Epithelial cell of proximal tubule (primary cell): ENCODE results near the gene CPNE7. TPM values are rescaled to one million over a fixed set of nuclear protein-coding genes. Genes with fewer than 3 reads are reported as not detected.
A peak's percentile ranks its signal among the peaks of the same experiment; 100 is the strongest.

Experiments used
- DNase-seq: peaks from one replicate; pipeline ENCODE4 v3.0.0-alpha.2; 2011; ENCODE audit warnings: low read depth
- H3K4me3 ChIP-seq: 2 replicates; pipeline ENCODE4 v1.5.1; 2011; ENCODE audit warnings: low read depth, mild to moderate bottlenecking, low read length
- total RNA-seq: library from RNA; depleted of rRNA; stranded (reverse); fragments of >200 nt; gene quantifications from 2 replicates; pipeline ENCODE4 v1.2.3, GENCODE V29; 2015
- TF ChIP-seq, protein P1 (sequence below): conservative IDR thresholded peaks from 2 replicates; pipeline ENCODE4 v1.5.1; 2012; ENCODE audit warnings: low read depth, mild to moderate bottlenecking, low read length

CPNE7 gene
- total RNA-seq, 1 donor from 2014 or later: 20.2 TPM

GRCh38 chr16:89596061-89596689, 20.6 kb downstream of the CPNE7 start:
- TF ChIP-seq, protein P1, sequence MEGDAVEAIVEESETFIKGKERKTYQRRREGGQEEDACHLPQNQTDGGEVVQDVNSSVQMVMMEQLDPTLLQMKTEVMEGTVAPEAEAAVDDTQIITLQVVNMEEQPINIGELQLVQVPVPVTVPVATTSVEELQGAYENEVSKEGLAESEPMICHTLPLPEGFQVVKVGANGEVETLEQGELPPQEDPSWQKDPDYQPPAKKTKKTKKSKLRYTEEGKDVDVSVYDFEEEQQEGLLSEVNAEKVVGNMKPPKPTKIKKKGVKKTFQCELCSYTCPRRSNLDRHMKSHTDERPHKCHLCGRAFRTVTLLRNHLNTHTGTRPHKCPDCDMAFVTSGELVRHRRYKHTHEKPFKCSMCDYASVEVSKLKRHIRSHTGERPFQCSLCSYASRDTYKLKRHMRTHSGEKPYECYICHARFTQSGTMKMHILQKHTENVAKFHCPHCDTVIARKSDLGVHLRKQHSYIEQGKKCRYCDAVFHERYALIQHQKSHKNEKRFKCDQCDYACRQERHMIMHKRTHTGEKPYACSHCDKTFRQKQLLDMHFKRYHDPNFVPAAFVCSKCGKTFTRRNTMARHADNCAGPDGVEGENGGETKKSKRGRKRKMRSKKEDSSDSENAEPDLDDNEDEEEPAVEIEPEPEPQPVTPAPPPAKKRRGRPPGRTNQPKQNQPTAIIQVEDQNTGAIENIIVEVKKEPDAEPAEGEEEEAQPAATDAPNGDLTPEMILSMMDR: no peak
- H3K4me3 ChIP-seq: no peak overlapping the region
- no peak for DNase-seq

DNA sequence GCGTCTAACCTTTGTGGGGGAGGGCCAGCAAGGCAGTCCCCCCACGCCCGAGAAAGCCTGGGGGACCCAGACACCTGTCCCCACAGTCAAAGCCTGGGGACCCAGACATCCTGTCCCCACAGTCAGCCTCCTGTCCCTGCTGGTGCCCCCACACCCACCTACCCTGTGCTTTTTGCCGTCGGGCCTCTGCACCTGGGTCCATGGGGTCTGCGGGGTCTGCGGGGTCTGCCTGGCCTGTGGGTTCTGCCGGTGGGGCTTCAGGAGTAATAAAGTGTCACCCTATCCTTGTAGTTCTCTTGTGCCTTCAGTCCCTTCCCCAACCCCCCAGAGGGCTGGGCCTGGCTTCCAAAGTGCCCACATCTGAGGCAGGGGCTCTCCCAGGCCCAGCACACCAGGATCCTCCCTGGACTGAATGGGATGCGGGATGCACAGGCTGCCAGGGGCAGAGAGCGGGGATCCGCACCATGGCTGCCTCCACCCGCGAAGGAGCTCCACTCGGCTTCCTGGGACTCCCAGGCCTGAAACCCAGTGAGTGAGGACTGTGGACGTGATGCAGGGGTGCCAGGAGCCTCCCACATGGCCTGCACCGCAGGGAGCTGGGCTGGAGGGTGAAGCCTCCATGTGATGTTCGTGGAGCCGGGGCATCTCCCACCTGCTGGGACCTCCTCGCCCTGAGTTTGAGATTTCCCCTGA, 21.5 kb downstream of the CPNE7 start:
- TF ChIP-seq, protein P1: no peak
- no peak overlapping the region for H3K4me3 ChIP-seq

DNA sequence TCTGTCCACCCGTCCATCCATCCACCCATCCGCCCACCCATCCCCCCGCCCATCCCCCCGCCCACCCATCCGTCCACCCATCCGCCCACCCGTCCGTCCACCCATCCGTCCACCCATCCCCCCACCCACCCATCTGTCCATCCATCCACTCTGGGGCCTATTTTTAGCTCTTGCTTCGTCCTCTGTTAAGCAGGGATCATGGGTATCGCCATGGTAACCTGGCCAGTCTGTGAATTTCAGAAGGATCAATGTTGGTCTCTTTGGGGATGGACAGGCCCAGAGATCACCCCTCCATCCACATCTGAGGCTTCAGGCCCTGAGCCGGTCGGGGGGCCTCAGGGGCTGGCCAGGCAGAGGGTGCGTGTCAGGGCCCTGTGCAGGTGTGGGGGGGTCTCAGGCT, 22.6 kb downstream of the CPNE7 start:
- DNase-seq: no peak
- TF ChIP-seq, protein P1: no peak

More for the DNA sequence above, 21.5 kb downstream of the CPNE7 start:
- DNase-seq: no peak

DNA sequence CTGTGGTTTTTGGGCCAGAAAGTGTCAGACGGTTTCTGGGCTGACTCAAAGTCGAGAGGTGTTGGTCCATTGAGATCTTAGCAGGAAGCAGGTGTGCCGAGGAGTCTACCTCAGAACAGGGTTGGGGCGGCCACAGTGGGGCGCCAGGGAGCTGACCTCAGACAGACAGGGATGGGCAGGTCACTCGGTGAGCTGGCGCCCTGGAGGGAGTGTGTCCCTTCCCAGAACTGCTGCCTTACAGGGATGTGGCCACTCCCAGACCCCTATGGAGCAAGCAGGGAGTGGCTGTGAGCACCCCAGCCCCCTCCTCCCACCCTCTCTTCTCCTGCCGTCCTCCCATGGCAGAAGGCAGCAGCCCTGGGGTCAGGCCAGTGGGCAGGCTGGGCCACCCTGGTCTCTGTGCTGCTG, 23.9 kb downstream of the CPNE7 start:
- TF ChIP-seq, protein P1: peak; percentile 59
- no peak for DNase-seq
- no peak overlapping the region for H3K4me3 ChIP-seq

More for the DNA sequence above, 22.6 kb downstream of the CPNE7 start:
- H3K4me3 ChIP-seq: no peak overlapping the region

DNA sequence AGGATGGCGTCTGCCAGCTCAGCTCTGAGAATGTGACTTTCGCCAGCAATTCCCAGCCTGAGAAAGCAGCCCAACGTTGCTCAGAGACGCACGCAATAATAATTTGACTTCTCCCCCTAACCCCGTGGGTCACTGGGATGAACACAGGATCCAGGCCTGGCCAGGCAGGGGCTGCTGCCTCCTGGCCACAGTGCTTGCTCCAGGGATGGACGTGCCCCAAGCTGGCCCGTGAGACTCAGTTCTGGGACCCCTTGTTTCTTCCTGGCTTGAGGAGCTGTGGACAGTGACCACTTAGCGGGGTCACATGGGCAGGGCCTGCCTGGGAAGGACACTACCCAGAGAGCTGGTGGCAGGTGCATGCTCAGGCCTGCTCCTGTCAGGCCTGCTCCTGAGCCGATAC, 24.3 kb downstream of the CPNE7 start:
- TF ChIP-seq, protein P1: no peak
- DNase-seq: no peak

GRCh38 chr16:89600427-89600826, 24.9 kb downstream of the CPNE7 start:
- no peak for DNase-seq
- H3K4me3 ChIP-seq: no peak overlapping the region
- TF ChIP-seq, protein P1: no peak

More for the DNA sequence above, 24.3 kb downstream of the CPNE7 start:
- no peak overlapping the region for H3K4me3 ChIP-seq
